G401 (cell line): Measurements from ENCODE around the gene MTMR6. TPM values are rescaled to one million over a fixed set of nuclear protein-coding genes. Genes with fewer than 3 reads are reported as not detected.
A peak's percentile ranks its signal among the peaks of the same experiment; 100 is the strongest.

ENCODE experiments used
- DNase-seq: peaks from one replicate; pipeline ENCODE4 v3.0.0-alpha.2; 2015; ENCODE audit warnings: low spot score
- in situ Hi-C: cut with HindIII; loops from 2 replicates; pipeline ENCODE4 v1.10.0; 2016; ENCODE audit warnings: low sequenced_read_pairs, mixed read lengths
- total RNA-seq: library from RNA; depleted of rRNA; stranded (reverse); fragments of >200 nt; shearing (Covaris generic); gene quantifications from 2 replicates; pipeline ENCODE4 v1.2.3, GENCODE V29; 2014

The MTMR6 gene
- total RNA-seq, 1 experiment from 2014 or later: 15.0 TPM

DNA sequence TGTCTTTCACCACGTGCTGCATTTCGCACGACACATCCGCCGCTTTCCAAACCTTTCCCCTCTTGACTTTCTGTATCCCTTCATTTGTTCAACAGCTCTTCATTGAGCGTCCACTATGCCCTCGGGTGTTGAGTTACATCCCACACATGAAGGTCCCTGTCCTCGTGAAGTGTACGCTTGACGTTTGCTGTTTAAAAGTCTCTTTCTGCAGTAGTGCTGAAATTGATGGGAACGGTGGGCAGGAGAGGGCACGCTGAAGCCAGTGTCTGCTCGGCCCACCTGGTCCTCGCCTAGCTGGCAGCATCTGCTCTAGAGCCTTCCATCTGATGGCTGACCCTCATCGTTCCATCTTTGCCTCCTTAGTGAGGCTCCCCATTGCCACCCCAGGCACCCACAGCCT lies 59.6 kb downstream of the MTMR6 start:
- no peak for DNase-seq
- in situ Hi-C loops: no loop called here

DNA sequence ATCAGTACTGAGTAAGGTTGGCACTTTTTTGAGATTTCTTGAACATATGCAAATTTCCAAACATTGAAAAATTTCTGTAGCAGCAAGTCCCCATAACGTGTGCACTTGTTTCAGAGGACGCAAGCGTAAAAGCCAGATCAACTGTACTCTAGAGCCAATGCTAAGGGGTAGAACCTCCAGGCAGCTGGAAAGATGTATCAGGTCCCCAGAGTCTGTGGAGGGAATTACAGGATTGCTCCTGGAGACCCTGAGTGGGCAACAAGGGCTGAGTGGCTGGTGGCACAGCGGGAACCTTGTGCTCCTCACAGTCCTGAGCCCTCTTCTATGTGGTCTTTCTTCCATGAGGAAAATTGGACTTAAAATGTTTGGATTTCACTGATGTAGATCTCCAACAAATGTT lies 61.3 kb downstream of the MTMR6 start:
- in situ Hi-C loops: no loop called here
- no peak for DNase-seq

DNA sequence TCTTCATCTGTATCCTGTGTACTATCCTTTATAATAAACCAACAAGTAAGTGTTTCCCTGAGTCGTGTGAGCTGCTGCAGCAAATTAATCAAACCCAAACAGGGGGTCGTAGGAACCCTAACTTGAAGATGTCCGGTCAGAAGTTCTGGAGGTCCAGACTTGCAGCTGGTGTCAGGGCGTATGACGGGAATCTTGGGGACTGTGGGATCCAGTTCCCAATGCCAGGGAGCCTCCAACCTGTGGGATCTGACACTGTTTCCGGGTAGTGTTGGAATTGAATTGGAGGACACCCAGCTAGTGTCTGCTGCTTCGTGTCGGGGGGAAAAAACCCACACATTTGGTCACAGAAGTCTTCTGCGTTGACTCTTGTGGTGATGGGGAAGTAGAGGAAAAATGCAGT lies 63.1 kb downstream of the MTMR6 start:
- in situ Hi-C loops: no loop called here
- DNase-seq: no peak

DNA sequence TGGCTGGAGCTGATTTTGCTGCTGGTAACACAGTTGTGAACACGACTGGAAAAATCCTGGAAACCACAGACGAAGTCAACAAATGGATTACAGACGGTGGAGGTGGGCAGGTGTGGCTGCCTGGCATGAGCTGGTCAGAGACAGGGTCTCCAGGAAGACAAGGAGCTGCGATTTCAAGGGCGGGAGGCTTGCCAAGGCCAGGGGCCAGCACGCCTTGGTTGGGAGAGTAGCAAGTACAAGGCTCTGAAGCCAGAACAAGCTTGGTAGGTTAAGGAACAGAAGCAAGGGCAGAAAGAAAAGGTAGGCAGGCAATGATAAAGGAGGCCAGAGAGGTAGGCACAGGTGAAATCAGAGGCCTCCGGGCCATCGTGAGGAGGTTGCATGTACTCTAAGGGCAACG lies 64.5 kb downstream of the MTMR6 start:
- no peak for DNase-seq
- in situ Hi-C loops: no loop called here

DNA sequence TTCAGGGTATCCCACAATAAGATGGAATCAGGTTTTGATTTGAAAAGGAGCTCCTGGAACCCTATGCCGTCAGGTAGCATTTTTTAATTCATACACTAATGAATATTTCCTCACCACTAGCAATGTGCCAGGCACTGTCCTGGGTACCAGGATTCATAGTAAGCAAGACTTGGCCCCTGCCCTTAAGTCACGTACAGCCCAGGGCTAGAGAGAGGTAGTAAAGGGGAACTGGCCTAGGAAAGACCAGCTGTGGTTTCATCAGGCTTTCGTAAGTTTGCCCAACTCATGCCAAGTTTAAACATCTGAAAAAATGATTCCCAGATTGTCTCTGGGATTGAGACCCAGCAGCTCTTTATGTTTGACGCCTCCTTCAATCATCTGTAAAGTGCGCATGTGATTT lies 69.3 kb downstream of the MTMR6 start:
- DNase-seq: no peak
- in situ Hi-C loops: no loop called here

DNA sequence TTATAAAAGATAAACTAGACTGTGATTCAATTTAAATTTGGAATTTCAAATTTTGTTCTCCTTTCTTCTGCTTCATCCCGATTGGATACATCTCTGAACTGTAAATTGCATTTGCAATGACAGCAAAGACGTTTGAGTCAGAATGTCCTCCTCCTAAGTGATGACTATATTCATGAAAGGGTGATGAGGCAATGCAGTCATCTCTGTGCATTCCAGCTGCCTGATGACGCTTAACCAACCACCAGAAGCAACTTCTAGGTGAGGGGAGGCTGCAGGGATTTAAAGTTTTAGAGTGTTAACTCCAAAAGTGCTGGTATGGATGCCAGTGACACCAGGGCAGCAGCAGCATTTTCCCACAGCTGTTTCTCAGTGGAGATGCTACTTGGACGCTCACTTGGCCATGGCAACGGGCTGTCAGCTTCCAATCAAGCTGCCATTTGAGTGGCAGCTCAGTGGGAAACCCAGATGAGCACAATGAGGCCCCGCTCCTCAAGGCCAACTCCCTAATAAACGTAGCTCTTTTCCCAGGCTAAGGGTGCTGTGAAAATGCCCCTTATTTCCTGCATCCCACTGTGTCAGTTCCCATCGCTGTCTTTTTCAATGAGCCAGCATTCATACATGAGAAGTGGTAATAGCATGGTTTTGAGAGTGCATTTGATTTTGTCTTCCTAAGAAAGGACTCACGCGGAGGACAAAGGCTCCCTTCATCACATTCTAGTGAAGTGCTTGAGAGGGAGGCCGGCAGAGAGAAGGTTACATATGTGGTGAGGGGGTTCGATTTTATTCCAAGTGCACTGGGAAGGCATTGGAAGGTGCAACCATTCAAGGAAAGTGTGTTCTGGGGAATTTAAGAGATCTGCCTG lies 70.0 kb downstream of the MTMR6 start:
- DNase-seq: no peak
- in situ Hi-C loops: no loop called here

DNA sequence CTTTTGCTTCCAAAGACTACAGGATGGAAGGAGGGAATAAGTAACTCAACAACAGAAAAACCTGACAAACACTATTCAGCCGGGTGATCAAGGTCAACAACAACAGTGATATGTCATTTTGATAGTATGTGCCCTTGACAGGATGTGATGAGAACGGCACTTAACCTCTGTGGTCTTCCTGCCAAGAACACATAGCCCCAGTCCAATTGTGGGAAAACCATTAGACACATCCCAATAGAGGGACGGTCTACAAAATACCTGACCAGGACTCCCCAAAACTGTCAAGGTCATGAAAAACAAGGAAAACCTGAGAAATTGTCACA lies 72.1 kb downstream of the MTMR6 start:
- no peak for DNase-seq
- in situ Hi-C loops: no loop called here

DNA sequence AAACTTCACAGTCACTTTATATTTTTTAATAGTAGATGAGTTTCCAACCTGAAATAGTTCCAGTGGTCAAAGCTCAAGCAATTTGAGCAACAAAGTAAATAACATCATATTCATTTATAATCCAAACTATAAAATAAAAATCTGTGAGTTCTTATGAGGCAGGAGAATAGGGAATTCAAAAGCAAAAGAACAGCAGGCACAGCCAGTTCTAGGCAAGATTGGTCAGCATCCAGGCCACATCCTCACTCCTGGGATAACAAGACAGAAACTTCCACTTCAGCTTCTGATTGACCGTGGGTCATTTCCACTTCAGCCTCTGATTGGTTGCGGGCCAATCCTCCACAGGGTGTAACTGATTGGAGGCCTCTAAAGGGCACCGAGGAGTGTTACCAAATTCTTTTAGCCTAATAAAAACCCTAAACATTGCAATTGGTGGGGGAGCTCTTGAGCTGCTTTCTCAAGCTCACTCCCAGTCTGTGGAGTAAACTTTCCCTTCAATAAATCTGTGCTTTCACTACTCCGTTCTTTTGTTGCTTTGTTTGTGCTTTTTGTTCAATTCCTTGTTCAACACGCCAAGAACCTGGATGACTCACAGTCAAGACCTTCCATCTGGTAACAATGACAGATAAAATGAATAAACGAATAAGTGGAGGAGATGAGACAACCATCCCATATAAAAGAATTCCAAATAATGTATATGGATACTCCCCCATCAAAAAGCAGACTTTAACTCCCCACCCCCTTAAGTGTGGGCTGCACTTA lies 72.6 kb downstream of the MTMR6 start:
- in situ Hi-C loops: no loop called here
- DNase-seq: no peak

DNA sequence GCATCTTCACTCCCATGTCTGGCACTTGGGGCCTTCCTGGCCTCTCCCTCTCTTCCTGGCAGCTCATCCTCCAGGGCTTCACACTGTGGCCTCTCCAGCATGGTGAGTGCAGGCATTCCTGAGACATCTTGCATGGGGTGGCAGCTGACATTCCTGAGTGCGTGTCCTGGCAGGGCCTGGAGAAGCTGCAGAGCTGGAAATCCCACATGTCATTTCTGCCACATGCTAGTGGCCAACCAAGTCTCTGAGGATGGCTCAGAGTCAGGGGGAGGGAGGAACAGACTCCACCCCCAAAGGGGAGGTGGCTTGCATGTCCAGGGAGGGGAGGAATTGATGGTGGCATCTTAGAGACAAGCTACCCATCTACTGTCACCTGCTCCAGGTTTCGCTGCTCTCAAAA lies 73.6 kb downstream of the MTMR6 start:
- DNase-seq: no peak
- in situ Hi-C loops: no loop called here

DNA sequence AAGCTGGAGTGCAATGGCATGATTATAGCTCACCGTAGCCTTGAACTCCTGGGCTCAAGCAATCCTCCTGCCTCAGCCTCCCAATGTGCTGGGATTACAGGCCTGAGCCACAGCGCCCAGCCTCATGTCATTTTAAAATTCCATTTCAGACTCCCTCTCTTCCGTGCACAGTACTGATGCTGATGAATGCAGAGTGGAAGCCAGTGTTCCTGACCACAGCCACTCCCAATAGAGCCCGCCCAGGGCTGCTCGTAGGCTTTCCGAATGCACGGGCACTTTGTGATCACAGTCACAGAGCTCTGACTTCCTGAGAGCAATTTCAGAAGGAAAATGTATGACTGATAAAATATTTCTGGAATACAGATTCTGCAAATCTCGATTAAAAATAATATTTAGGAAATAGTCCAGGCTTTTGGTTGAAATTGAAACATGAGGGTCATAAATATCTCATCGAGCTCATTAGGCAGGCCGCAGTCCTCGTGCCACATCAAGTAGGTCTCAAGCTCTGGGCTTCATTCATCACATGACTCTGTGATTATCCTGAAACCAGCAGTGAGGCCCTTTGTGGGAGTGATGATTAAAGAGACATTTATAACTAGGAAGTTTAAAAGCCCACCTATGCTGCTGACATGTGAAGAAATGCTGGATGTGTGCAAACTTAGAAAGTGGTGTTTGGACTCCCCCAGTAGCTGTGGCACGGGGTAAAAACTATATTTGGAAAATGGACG lies 76.3 kb downstream of the MTMR6 start:
- in situ Hi-C loops: no loop called here
- no peak for DNase-seq

DNA sequence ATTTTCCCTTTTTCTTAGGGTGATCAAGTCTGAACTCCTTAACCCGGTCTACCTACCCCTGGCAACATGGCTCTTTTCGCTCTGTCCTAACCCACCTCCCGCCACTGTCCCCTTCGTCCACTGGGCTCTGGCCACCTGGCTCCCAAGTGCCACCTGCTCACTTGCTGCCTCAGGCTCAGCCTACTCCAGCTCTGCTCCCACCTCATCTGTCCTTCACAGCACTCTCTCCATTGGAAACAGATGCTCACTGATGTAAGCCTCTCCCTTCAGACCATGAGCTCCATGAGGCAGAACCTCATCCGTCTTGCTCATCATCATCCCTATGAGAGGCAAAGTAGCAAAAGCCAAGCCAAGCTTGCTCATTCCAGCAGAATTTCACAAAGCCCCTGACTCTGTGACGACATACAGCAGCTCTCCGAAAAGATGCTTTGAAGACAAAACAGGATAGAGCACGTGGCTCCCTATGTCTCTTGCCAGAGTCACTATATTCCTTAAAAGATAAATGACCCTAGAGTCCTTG lies 79.9 kb downstream of the MTMR6 start:
- in situ Hi-C loops: no loop called here
- peak; percentile 47 for DNase-seq

DNA sequence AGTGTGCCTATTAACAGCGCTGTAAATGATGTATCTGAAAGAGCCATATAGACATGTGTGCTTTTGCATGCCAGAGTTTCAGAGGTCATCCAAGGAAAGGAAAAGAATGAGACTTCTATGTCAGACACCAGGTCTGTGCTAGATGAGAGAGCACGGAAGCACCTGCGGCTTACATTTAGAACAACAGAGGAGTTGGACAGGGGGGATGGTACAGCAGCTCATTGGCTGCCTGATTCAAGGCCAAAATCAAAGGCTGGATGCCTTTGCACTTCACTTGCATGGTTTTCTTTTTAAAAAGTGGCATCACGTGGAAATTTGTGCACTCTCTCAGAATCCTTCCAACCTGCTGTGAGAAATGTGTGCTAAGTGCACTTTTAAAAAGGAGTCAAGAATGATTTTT lies 82.4 kb downstream of the MTMR6 start:
- no peak for DNase-seq
- in situ Hi-C loops: no loop called here

DNA sequence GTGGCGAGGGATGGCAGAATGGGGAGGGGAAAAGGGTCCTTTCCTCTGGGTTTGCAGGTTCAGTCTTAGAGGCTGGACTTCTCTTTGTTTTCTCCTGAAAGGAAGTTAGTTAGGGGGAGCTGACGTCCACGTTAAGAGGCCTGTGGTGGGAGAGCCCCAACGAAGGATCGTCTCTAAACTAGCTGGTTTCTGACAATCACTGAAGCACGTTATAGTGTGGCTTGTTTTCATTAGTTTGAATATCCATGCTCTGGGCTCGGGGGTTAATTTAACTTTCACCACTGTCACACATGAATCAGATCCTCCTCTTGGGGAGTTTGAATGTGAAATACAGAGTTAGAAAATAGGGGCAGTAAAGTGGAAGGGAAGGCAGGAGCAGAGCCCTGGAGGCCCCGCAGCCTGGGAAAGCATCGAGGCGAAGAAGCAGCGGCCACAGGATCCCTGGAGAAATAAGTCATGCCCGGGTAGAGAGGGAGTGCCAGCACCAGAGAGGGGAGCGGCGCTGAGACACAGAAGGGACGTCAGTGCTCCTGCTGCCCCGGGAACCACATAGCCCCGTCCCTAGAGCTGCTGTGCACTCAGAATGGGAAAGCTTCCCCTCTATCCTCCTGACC lies 84.1 kb downstream of the MTMR6 start:
- in situ Hi-C loops: no loop called here
- DNase-seq: peak; percentile 59

DNA sequence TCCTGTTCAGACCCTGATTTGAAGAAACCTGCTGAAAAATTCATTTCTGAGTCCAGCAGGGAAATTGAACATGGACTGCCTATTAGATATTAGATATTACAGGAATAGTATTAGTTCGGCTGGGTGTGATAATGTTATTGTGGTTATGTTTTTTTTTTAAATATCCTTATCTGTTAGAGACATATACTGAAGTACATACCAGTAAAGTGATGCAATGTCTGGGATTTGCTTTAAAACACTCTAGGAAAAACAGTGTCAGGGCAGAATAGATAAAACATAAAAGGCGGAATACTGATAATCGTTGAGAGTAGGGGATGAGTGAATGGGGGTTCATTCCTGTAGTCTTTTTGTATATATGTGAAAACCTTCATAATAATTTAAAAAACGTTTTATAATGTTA lies 86.5 kb downstream of the MTMR6 start:
- no peak for DNase-seq
- in situ Hi-C loops: no loop called here

DNA sequence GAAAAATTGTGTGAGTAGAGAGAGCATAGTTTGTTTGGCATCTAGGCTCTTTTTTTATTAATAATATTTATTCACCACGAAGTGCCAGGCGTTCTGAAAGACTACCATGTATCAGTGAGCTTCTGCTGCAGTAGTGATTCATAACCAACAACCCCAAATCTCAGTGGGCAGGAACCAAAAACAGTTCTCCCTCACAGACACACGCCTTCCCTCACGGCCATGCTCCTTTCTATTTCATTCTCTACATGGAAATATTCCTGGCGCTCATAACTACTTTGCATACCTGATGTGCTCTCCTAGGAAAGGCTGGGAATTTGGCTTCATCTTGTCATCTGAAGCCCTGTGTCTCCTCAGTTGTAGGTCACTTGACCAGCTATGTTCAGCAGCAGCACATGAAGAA lies 88.6 kb downstream of the MTMR6 start:
- in situ Hi-C loops: no loop called here
- no peak for DNase-seq

DNA sequence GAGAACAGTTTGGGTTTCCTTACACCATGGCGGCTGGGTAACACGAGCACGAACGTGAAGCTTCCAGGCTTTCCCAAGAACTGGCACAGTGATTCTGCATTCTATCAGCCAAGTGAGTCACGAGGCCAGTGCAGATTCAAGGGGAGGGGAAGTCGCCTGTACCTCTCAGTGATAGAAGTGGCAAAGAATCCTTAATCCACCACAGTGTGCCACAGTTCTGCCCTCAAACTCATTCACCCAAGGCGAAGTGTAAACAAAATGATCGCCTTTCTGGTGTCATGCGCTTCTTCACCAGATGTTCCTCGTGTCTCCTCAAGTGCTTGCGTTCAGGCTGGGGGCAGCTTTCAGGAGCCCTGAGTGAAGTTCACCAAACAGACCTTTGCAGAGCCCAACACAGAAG lies 90.3 kb downstream of the MTMR6 start:
- in situ Hi-C loops: no loop called here

More for the DNA sequence above, 90.3 kb downstream of the MTMR6 start:
- DNase-seq: no peak
